WTC11 (cell line): Measurements from ENCODE around the gene CTCFL.

Experiments used
- IRF2 ChIP-seq: sonication (generic); formaldehyde crosslinking; IDR thresholded peaks from 2 replicates; pipeline ENCODE4 v1.8.0; 2022; ENCODE audit warnings: low read depth, missing genetic modification reagents, borderline replicate concordance
- NR1H2 ChIP-seq: sonication (generic); formaldehyde crosslinking; IDR thresholded peaks from 2 replicates; pipeline ENCODE4 v1.9.0; 2021; ENCODE audit warnings: mild to moderate bottlenecking, moderate library complexity, missing genetic modification reagents
- TEAD1 ChIP-seq: sonication (generic); formaldehyde crosslinking; IDR thresholded peaks from 2 replicates; pipeline ENCODE4 v1.8.0; 2022; ENCODE audit warnings: mild to moderate bottlenecking, missing genetic modification reagents
- TF ChIP-seq, protein P1 (sequence below): fragments of 200-600 bp; IDR thresholded peaks from 2 replicates; pipeline ENCODE4 v1.8.0; 2022; ENCODE audit warnings: antibody characterized with exemption
- TF ChIP-seq, protein P2 (sequence below): sonication (generic); formaldehyde crosslinking; IDR thresholded peaks from 2 replicates; pipeline ENCODE4 v1.8.1; 2022; ENCODE audit warnings: mild to moderate bottlenecking, missing genetic modification reagents, moderate library complexity, borderline replicate concordance
- TF ChIP-seq, protein P3 (sequence below): sonication (generic); formaldehyde crosslinking; IDR thresholded peaks from 2 replicates; pipeline ENCODE4 v1.8.1; 2022; ENCODE audit warnings: low read depth, missing genetic modification reagents, borderline replicate concordance

DNA sequence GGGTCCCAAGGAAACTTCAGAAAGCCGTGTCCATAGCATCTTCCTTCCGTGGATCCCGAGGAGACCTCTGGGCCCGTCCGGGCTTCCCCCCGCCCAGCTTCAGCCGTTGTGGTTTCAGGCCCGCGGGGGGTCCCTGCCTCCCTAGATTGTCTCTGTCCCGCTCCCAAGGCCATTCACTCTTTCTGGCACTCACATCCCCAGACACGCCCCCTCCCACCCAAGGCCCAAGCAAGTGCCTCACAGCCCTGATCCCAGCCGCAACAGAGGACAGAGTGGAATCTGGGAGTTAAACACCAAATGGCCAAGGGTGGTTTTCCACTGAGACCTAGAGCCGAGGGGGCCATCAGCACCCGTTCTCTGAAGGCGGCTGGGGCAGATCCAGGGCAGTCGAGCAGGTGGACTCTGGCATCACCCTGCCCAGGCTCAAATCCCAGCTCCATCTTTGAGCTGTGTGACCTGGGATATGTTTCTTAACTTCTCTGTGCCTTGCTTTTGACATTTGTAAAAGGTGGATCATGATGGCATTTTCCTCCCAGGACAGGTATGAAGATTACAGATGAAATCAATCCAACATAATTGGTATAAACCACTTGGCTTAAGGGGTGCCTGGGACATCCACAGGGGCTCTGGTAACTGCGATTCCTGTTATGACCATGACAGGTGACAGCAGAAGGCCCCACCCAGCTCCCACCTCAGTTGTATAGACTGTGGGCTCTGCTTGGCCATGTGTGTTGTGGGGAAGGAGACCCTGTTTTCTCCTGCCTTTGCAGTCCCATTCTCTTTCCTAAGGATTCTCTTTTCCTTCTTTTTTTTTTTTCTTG, 48.1 kb downstream of the CTCFL start:
- TF ChIP-seq, protein P1, sequence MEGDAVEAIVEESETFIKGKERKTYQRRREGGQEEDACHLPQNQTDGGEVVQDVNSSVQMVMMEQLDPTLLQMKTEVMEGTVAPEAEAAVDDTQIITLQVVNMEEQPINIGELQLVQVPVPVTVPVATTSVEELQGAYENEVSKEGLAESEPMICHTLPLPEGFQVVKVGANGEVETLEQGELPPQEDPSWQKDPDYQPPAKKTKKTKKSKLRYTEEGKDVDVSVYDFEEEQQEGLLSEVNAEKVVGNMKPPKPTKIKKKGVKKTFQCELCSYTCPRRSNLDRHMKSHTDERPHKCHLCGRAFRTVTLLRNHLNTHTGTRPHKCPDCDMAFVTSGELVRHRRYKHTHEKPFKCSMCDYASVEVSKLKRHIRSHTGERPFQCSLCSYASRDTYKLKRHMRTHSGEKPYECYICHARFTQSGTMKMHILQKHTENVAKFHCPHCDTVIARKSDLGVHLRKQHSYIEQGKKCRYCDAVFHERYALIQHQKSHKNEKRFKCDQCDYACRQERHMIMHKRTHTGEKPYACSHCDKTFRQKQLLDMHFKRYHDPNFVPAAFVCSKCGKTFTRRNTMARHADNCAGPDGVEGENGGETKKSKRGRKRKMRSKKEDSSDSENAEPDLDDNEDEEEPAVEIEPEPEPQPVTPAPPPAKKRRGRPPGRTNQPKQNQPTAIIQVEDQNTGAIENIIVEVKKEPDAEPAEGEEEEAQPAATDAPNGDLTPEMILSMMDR, result no peak
- TF ChIP-seq, protein P2, sequence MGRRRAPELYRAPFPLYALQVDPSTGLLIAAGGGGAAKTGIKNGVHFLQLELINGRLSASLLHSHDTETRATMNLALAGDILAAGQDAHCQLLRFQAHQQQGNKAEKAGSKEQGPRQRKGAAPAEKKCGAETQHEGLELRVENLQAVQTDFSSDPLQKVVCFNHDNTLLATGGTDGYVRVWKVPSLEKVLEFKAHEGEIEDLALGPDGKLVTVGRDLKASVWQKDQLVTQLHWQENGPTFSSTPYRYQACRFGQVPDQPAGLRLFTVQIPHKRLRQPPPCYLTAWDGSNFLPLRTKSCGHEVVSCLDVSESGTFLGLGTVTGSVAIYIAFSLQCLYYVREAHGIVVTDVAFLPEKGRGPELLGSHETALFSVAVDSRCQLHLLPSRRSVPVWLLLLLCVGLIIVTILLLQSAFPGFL (CRISPR knock-in tag), result no peak
- no peak for TF ChIP-seq IRF2 (CRISPR knock-in tag)
- TF ChIP-seq, protein P3, sequence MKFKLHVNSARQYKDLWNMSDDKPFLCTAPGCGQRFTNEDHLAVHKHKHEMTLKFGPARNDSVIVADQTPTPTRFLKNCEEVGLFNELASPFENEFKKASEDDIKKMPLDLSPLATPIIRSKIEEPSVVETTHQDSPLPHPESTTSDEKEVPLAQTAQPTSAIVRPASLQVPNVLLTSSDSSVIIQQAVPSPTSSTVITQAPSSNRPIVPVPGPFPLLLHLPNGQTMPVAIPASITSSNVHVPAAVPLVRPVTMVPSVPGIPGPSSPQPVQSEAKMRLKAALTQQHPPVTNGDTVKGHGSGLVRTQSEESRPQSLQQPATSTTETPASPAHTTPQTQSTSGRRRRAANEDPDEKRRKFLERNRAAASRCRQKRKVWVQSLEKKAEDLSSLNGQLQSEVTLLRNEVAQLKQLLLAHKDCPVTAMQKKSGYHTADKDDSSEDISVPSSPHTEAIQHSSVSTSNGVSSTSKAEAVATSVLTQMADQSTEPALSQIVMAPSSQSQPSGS (CRISPR knock-in tag), result no peak
- no peak for TF ChIP-seq TEAD1
- no peak for TF ChIP-seq NR1H2
